ENCODE results near the gene RBM6. TPM values are rescaled to one million over a fixed set of nuclear protein-coding genes. Genes with fewer than 3 reads are reported as not detected.
A peak's percentile ranks its signal among the peaks of the same experiment; 100 is the strongest.

Gene RBM6
- total and polyA plus RNA-seq, 2 of the 4 experiments (the other 2 are of a cell fraction): 38.5 to 64.6 TPM

DNA sequence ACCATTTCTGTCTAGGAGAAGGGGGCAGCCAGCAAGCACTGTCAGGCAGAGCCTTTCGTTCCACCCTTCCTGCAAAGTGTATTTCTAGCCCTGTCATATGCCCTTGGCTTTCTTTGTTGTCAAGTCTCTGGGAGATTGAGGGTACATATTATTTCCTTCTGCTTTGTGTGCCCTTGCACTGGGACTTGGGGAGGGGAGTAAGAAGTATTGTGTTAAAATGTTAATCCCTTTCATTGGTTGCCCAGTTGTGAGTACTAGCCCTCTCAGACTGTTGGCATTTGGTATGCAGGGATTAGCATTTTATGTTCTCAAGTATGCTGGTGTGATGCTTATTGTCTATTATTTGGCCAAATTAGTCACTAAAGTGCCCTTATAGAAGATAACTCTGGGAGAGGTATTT is 63.9 kb downstream of the RBM6 start:
- no peak overlapping the region for H2BK5ac ChIP-seq (ENCODE audit: low read depth, low read length, poor library complexity, severe bottlenecking)
- intact Hi-C loops (cut with micrococcal nuclease) (no loop called here), in situ Hi-C loops (cut with MboI; ENCODE audit: low sequenced_read_pairs) (no loop called here), dilution Hi-C loops (cut with HindIII; ENCODE audit: low sequenced_read_pairs, unreplicated experiment) (no loop called here)
- H3K23ac ChIP-seq (ENCODE audit: low read depth, low read length): no peak overlapping the region
- no peaks in the 10 kb centered on the region for H3K9me3 ChIP-seq (ENCODE audit: control insufficient read depth, insufficient read depth, low read length)
- BruUV-seq (replicated peaks): no TSS peak
- H3K14ac ChIP-seq (replicated peaks; ENCODE audit: low read depth, low read length): no peak overlapping the region
- peaks cover 16 to 62% of the 10 kb centered on the region in 2 experiments for H3K79me1 ChIP-seq (ENCODE audit: low read depth in 1 of 2, low read length in 2 of 2)
- no peak overlapping the region for H2AK9ac ChIP-seq (replicated peaks; ENCODE audit: low read depth, low read length, poor library complexity)
- TF ChIP-seq, protein P1, sequence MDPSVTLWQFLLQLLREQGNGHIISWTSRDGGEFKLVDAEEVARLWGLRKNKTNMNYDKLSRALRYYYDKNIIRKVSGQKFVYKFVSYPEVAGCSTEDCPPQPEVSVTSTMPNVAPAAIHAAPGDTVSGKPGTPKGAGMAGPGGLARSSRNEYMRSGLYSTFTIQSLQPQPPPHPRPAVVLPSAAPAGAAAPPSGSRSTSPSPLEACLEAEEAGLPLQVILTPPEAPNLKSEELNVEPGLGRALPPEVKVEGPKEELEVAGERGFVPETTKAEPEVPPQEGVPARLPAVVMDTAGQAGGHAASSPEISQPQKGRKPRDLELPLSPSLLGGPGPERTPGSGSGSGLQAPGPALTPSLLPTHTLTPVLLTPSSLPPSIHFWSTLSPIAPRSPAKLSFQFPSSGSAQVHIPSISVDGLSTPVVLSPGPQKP (IDR thresholded peaks at IDR 0.05; ENCODE audit: borderline replicate concordance, low read depth, low read length): no peak
- TF ChIP-seq FOS (IDR thresholded peaks at IDR 0.05; ENCODE audit: low read depth, low read length): no peak
- no peak for TF ChIP-seq POLR2A (IDR thresholded peaks at IDR 0.05; ENCODE audit: low read depth, low read length)
- no peak for TF ChIP-seq RCOR1 (IDR thresholded peaks at IDR 0.05; ENCODE audit: insufficient replicate concordance, low read length)
- no peak for TF ChIP-seq RFX5 (IDR thresholded peaks at IDR 0.05; ENCODE audit: low read depth, low read length)
- no peak for TF ChIP-seq SMC3 (IDR thresholded peaks at IDR 0.05; ENCODE audit: low read depth, low read length)
- no peak for TF ChIP-seq MAFK (IDR thresholded peaks at IDR 0.05; ENCODE audit: low read depth, low read length)
- TF ChIP-seq, protein P2, sequence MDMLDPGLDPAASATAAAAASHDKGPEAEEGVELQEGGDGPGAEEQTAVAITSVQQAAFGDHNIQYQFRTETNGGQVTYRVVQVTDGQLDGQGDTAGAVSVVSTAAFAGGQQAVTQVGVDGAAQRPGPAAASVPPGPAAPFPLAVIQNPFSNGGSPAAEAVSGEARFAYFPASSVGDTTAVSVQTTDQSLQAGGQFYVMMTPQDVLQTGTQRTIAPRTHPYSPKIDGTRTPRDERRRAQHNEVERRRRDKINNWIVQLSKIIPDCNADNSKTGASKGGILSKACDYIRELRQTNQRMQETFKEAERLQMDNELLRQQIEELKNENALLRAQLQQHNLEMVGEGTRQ (IDR thresholded peaks at IDR 0.05; ENCODE audit: low read depth, low read length): no peak
- TF ChIP-seq MAZ (IDR thresholded peaks at IDR 0.05; ENCODE audit: borderline replicate concordance, low read depth, low read length): no peak
- TF ChIP-seq BHLHE40 (IDR thresholded peaks at IDR 0.05; ENCODE audit: low read depth, low read length): no peak
- no peak for TF ChIP-seq MXI1 (IDR thresholded peaks at IDR 0.05; ENCODE audit: borderline replicate concordance, low read depth, low read length)
- TF ChIP-seq CEBPB (IDR thresholded peaks at IDR 0.05; ENCODE audit: low read depth, low read length): no peak
- no peak for TF ChIP-seq NFE2L2 (IDR thresholded peaks at IDR 0.05; ENCODE audit: low read depth, low read length)
- no peak for TF ChIP-seq RAD21 (IDR thresholded peaks at IDR 0.05; ENCODE audit: low read length)
- TF ChIP-seq, protein P3, sequence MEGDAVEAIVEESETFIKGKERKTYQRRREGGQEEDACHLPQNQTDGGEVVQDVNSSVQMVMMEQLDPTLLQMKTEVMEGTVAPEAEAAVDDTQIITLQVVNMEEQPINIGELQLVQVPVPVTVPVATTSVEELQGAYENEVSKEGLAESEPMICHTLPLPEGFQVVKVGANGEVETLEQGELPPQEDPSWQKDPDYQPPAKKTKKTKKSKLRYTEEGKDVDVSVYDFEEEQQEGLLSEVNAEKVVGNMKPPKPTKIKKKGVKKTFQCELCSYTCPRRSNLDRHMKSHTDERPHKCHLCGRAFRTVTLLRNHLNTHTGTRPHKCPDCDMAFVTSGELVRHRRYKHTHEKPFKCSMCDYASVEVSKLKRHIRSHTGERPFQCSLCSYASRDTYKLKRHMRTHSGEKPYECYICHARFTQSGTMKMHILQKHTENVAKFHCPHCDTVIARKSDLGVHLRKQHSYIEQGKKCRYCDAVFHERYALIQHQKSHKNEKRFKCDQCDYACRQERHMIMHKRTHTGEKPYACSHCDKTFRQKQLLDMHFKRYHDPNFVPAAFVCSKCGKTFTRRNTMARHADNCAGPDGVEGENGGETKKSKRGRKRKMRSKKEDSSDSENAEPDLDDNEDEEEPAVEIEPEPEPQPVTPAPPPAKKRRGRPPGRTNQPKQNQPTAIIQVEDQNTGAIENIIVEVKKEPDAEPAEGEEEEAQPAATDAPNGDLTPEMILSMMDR (conservative IDR thresholded peaks at IDR 0.05; ENCODE audit: low read depth, low read length): no peak
- no peak for TF ChIP-seq CHD1 (IDR thresholded peaks at IDR 0.05; ENCODE audit: low read depth, low read length)
- H2BK120ac ChIP-seq (ENCODE audit: low read depth, low read length): no peak overlapping the region
- peaks cover 2% of the 10 kb centered on the region; the same call in 1 of the 2 replicates for H3K9me1 ChIP-seq (ENCODE audit: insufficient read depth, low read length)
- H4K5ac ChIP-seq (ENCODE audit: low read depth, low read length): no peak overlapping the region
- no peak overlapping the region for H3K18ac ChIP-seq (ENCODE audit: low read depth, low read length)
- H2AFZ ChIP-seq (replicated peaks; ENCODE audit: low read length, poor library complexity): no peak overlapping the region
- H3K4ac ChIP-seq (ENCODE audit: low read depth, low read length): no peak overlapping the region
- no peaks in the 10 kb centered on the region for H3K4me1 ChIP-seq (ENCODE audit: control insufficient read depth, insufficient read depth, low read length)
- no peak overlapping the region for H3K4me2 ChIP-seq (ENCODE audit: low read depth, low read length)
- no peak overlapping the region for H3K4me3 ChIP-seq (ENCODE audit: insufficient read depth, low read depth, low read length)
- H4K8ac ChIP-seq (ENCODE audit: low read depth in 2 of 2, low read length in 2 of 2): no peak overlapping the region
- H3K56ac ChIP-seq (ENCODE audit: extremely low read depth, insufficient read depth, low read length): no peak overlapping the region
- peaks cover 5% of the 10 kb centered on the region; the same call in 1 of the 2 replicates for H4K20me1 ChIP-seq (ENCODE audit: insufficient read depth, low read length)
- H2AK5ac ChIP-seq (ENCODE audit: low read depth, low read length): no peak overlapping the region
- no peak overlapping the region for H3K9ac ChIP-seq (ENCODE audit: low read depth, low read length)
- H4K91ac ChIP-seq (ENCODE audit: insufficient read depth, low read depth, low read length): no peak overlapping the region
- H3K27ac ChIP-seq (ENCODE audit: insufficient read depth, low read length): no peak overlapping the region
- H2BK15ac ChIP-seq (ENCODE audit: low read depth, low read length): no peak overlapping the region
- no peak overlapping the region for H2BK20ac ChIP-seq (ENCODE audit: low read depth, low read length)
- DNase-seq (peak; percentile 12), ATAC-seq (ENCODE audit: low read depth) (peak; percentile 44; the same call in 1 of the 2 replicates)
- H3K36me3 ChIP-seq (ENCODE audit: control insufficient read depth, insufficient read depth, low read length): peaks cover 12% of the 10 kb centered on the region
- H3K27me3 ChIP-seq (ENCODE audit: control insufficient read depth, insufficient read depth, low read length): no peaks in the 10 kb centered on the region
- CTCF ChIA-PET: interaction anchor here (0.5 kb wide), 1 partner anchor 712 kb away, joined by 4 read pairs; no protein-coding TSS in a partner anchor
- POLR2A ChIA-PET (ENCODE audit: unreplicated experiment): no interaction called here
- WGBS, 2 experiments (ENCODE audit: extremely low coverage in 2 of 2, insufficient read length in 1 of 2): no CpG with 5 or more reads among the region's 1 CpG
